OCI-LY1 (cell line): Measurements from ENCODE around the gene EXT2.

Experiments
- H2AFZ ChIP-seq: fragments of 200-600 bp; sonication (generic), shearing (Covaris generic); 2 replicates; pipeline ENCODE4 v1.6.0; 2014; ENCODE audit warnings: antibody characterized with exemption, mild to moderate bottlenecking, low read length
- H3F3A ChIP-seq: fragments of 200-600 bp; sonication (generic), shearing (Covaris generic); 2 replicates; pipeline ENCODE4 v1.6.0; 2014; ENCODE audit warnings: mild to moderate bottlenecking, antibody characterized with exemption, low read length, moderate library complexity; ENCODE audit not compliant: insufficient read depth
- H3K27ac ChIP-seq: fragments of 200-600 bp; sonication (generic); 2 replicates; pipeline ENCODE4 v1.5.1; 2014; ENCODE audit warnings: low read length, mixed run types, mild to moderate bottlenecking, low read depth; ENCODE audit not compliant: poor library complexity, severe bottlenecking
- H3K27me3 ChIP-seq: fragments of 200-600 bp; sonication (generic); 2 replicates; pipeline ENCODE4 v1.6.0; 2014; ENCODE audit warnings: antibody characterized with exemption, mild to moderate bottlenecking, low read length, moderate library complexity; ENCODE audit not compliant: insufficient read depth
- H3K36me3 ChIP-seq: fragments of 200-600 bp; sonication (generic); 2 replicates; pipeline ENCODE4 v1.6.1; 2014; ENCODE audit warnings: mild to moderate bottlenecking, antibody characterized with exemption, low read length, moderate library complexity, mixed read lengths; ENCODE audit not compliant: insufficient read depth
- H3K4me1 ChIP-seq: fragments of 200-600 bp; sonication (generic); 2 replicates; pipeline ENCODE4 v1.5.1; 2014; ENCODE audit warnings: mild to moderate bottlenecking, low read length, moderate library complexity; ENCODE audit not compliant: insufficient read depth, severe bottlenecking
- H3K4me2 ChIP-seq: fragments of 200-600 bp; sonication (generic), shearing (Covaris generic); 2 replicates; pipeline ENCODE4 v1.6.1; 2014; ENCODE audit warnings: low read length
- H3K4me3 ChIP-seq: fragments of 200-600 bp; sonication (generic); 2 replicates; pipeline ENCODE4 v1.5.1; 2014; ENCODE audit warnings: low read length, low read depth, mild to moderate bottlenecking, mixed read lengths; ENCODE audit not compliant: poor library complexity, severe bottlenecking
- H3K79me2 ChIP-seq: fragments of 200-600 bp; shearing (Covaris generic); 2 replicates; pipeline ENCODE4 v1.6.1; 2016; ENCODE audit warnings: mixed run types, low read length, mixed read lengths; ENCODE audit not compliant: insufficient read depth
- H3K9ac ChIP-seq: fragments of 200-600 bp; sonication (generic), shearing (Covaris generic); 2 replicates; pipeline ENCODE4 v1.6.1; 2014; ENCODE audit warnings: mild to moderate bottlenecking, low read length, mixed read lengths
- H3K9me2 ChIP-seq: fragments of 200-600 bp; sonication (generic), shearing (Covaris generic); 2 replicates; pipeline ENCODE4 v1.6.1; 2014; ENCODE audit warnings: low read depth, mild to moderate bottlenecking, low read length, mixed read lengths
- H3K9me3 ChIP-seq: fragments of 200-600 bp; shearing (Covaris generic); 2 replicates; pipeline ENCODE4 v1.6.1; 2014; ENCODE audit warnings: low read length, mixed read lengths
- H4K20me1 ChIP-seq: fragments of 200-600 bp; sonication (generic), shearing (Covaris generic); 2 replicates; pipeline ENCODE4 v1.6.0; 2016; ENCODE audit warnings: mild to moderate bottlenecking, low read length; ENCODE audit not compliant: insufficient read depth
- EZH2 ChIP-seq: fragments of 200-600 bp; sonication (generic), shearing (Covaris generic); IDR thresholded peaks from 2 replicates; pipeline ENCODE4 v1.8.0; 2017; ENCODE audit warnings: borderline replicate concordance, mixed run types, mild to moderate bottlenecking, antibody characterized with exemption, low read length, moderate library complexity, mixed read lengths
- TF ChIP-seq, protein P1 (sequence below): fragments of 200-600 bp; sonication (generic), shearing (Covaris generic); IDR thresholded peaks from 2 replicates; pipeline ENCODE4 v1.5.1; 2017; ENCODE audit warnings: mild to moderate bottlenecking, antibody characterized with exemption, low read length, moderate library complexity, mixed read lengths

The EXT2 gene

GRCh38 chr11:44263738-44264437 is 168.4 kb downstream of the EXT2 start:
- H3K9me3 ChIP-seq, result no peaks in the 10 kb centered on the region
- no peak overlapping the region for H3K4me2 ChIP-seq
- no peak overlapping the region for H3K27ac ChIP-seq
- no peaks in the 10 kb centered on the region for H3K79me2 ChIP-seq
- no peaks in the 10 kb centered on the region for H3K27me3 ChIP-seq
- no peak overlapping the region for H3K4me3 ChIP-seq
- H3K36me3 ChIP-seq, result no peaks in the 10 kb centered on the region
- H3K9me2 ChIP-seq, result no peaks in the 10 kb centered on the region
- H3K9ac ChIP-seq, result no peak overlapping the region
- H2AFZ ChIP-seq, result no peak overlapping the region
- H3F3A ChIP-seq, result no peaks in the 10 kb centered on the region
- H3K4me1 ChIP-seq, result no peaks in the 10 kb centered on the region
- TF ChIP-seq EZH2, result no peak
- TF ChIP-seq, protein P1, sequence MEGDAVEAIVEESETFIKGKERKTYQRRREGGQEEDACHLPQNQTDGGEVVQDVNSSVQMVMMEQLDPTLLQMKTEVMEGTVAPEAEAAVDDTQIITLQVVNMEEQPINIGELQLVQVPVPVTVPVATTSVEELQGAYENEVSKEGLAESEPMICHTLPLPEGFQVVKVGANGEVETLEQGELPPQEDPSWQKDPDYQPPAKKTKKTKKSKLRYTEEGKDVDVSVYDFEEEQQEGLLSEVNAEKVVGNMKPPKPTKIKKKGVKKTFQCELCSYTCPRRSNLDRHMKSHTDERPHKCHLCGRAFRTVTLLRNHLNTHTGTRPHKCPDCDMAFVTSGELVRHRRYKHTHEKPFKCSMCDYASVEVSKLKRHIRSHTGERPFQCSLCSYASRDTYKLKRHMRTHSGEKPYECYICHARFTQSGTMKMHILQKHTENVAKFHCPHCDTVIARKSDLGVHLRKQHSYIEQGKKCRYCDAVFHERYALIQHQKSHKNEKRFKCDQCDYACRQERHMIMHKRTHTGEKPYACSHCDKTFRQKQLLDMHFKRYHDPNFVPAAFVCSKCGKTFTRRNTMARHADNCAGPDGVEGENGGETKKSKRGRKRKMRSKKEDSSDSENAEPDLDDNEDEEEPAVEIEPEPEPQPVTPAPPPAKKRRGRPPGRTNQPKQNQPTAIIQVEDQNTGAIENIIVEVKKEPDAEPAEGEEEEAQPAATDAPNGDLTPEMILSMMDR, result no peak
- no peaks in the 10 kb centered on the region for H4K20me1 ChIP-seq

DNA sequence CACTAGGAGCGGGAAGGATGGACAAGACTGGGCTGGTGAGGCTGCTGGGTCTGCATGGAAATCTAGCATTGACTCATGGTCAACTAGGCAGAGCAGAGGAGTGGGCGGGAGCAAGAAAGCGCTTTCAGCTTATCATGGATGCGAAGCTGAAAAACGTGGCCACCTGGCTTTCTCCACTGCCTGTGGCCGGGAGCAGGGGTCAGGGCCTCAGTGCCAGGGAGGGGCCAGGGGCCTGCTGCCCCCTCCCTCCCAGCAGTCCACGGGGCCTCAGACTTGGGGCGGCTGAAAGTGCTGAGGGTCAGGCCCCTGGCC is 168.9 kb downstream of the EXT2 start:
- Histone ChIP-seq H3K79me2 (no peaks in the 10 kb centered on the region), H3F3A (no peaks in the 10 kb centered on the region), H3K27ac (no peak overlapping the region), H3K9me2 (no peaks in the 10 kb centered on the region), H4K20me1 (no peaks in the 10 kb centered on the region), H3K9me3 (no peaks in the 10 kb centered on the region), H3K36me3 (no peaks in the 10 kb centered on the region), H3K4me2 (no peak overlapping the region), H2AFZ (no peak overlapping the region), H3K4me1 (no peaks in the 10 kb centered on the region), H3K27me3 (no peaks in the 10 kb centered on the region), H3K9ac (no peak overlapping the region), H3K4me3 (no peak overlapping the region)
- TF ChIP-seq EZH2, result no peak
- TF ChIP-seq, protein P1, result no peak

DNA sequence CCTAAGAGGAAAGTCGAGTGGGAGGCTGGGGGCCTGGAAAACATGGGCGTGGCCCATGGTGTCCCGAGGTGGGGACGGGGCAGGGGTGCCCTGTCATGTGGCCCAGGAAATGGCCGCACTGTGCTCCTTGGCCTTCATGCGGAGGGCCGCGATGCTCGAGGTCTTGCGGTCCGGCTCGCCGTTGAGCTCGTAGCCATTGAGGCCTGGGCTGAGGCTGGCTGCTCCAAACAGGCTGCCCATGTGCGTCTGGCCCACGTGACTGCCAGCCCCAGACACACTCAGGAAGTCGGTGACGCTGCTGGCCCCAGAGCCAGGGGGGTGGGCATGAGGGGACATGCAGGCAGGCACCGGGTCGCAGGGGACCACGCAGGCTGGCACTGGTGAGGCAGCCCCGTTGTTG is 169.3 kb downstream of the EXT2 start:
- no peak for TF ChIP-seq EZH2
- TF ChIP-seq, protein P1, result no peak
- no peaks in the 10 kb centered on the region for H3K27me3 ChIP-seq
- no peaks in the 10 kb centered on the region for H3K4me1 ChIP-seq
- H2AFZ ChIP-seq, result no peak overlapping the region
- no peaks in the 10 kb centered on the region for H3K36me3 ChIP-seq
- H3K4me3 ChIP-seq, result no peak overlapping the region
- no peaks in the 10 kb centered on the region for H3K9me3 ChIP-seq
- no peak overlapping the region for H3K9ac ChIP-seq
- no peaks in the 10 kb centered on the region for H4K20me1 ChIP-seq
- H3K27ac ChIP-seq, result no peak overlapping the region
- H3K4me2 ChIP-seq, result no peak overlapping the region
- no peaks in the 10 kb centered on the region for H3F3A ChIP-seq
- no peaks in the 10 kb centered on the region for H3K79me2 ChIP-seq
- H3K9me2 ChIP-seq, result no peaks in the 10 kb centered on the region
